Retina (tissue), 1 donor: ENCODE results near the gene GFAP.
"Not testable (repeated sequence)": the region's sequence is repeated elsewhere in the genome, so short reads cannot be mapped to it uniquely, and the experiment has no call there.

Experiments
- DNase-seq: peaks from one replicate; pipeline ENCODE4 v3.0.0-alpha.2; 2016

GFAP gene

GRCh38 chr17:44915321-44915726 is at the start of gene GFAP:
Gene GFAP, minus strand, starts transcription at chr17:44915500. Its CDS starts 14 bp downstream, at chr17:44915486.
- DNase-seq = no peak

DNA sequence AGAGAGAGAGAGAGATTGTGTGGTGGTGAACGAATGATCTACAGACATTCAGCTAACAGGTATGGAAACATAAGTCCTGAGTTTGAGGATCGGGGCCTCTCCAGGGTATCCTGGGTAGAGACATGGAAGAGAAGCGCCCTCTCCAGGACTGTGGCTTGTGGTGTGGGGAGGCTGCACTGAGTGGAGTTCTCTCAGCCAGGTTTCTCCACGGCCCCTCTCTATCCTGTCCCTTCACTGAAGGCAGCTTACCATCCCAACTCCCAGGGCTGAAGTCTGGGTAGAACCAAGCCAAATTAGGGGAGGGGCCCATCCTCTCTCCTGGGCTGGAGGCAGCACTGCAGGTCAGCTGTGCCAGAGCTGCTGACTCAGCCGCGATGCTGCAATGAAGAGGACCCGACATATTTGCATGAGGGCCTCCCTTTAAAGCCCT is 46.6 kb upstream of the GFAP start:
- no peak for DNase-seq

GRCh38 chr17:44960691-44961090 is 45.4 kb upstream of the GFAP start:
- DNase-seq = no peak

- DNase-seq = no peak
These were observed 44.7 kb upstream of the GFAP start for GRCh38 chr17:44959821-44960531.

DNA sequence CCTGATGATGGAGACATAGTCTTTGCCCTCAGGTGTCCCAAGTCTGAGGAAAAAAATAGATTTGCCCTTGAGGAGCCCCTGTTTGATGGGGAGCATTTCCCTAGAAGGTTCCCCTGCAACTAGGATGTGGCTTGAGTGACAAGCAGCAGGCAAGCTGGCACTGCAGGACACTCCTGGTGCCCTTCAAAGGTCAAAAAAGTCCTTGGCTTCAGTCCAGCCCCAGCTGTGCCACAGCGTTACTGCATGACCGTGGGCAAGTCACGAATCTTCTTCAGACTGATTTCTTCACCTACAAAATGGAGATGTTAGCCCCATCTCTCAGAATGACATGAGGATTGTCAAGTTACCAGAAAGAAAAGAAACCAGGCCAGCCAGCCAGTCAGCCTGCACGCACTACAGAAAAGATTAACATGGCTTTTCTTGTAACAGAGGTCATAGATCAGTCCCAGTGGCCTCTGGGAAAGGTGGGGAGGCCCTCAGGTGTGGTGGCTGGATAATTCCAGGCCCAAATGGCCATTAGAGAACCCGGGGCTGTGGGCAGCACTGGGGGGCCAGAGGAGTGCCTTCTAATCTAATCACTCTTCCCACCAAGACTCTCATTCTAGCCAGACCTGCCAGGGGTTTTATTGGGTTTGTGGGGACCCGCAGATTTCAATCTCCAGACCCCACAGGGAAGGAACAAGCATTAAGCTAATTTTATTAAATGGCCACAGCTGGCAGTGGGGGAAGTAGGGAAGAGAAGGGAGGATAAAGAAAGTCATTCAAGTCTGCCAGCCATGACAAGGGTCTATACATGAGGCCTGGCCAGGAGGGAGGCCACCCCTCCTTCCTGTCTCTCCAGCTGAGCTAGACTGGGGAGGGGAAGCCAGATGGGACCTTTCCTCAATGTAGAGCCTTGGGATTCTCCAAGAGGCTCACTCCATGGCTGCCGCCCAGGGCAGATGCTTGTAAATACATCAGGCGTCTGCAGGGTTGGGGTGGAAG is 42.0 kb upstream of the GFAP start:
- no peak for DNase-seq

GRCh38 chr17:44955674-44956425 is 40.5 kb upstream of the GFAP start:
- no peak for DNase-seq

DNA sequence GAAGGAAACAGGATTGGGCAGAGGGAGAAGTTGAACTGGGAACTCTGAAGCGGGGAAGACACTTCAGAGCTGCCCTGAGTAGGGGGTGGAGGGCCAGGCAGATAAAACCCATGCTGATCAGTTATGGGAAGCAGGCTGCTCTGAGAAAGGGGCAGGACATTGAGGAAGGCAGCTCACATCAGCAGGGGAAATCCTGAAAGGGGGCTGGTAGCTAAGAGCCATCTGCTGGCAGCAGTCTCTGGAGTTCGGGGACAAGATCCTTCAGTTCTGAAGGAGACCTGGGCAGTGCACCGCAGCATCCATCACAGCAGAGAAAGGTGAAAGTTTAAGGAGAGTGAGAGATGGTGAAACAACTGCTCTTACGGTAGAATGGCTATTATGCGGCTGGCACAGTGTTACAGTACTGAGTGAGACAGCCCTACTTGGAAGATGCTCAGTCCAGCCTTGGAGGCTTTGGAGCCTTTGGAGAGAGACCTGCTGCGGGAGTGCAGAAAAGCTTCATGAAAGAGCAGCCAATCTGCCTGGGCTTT is 37.7 kb upstream of the GFAP start:
- DNase-seq = no peak

DNA sequence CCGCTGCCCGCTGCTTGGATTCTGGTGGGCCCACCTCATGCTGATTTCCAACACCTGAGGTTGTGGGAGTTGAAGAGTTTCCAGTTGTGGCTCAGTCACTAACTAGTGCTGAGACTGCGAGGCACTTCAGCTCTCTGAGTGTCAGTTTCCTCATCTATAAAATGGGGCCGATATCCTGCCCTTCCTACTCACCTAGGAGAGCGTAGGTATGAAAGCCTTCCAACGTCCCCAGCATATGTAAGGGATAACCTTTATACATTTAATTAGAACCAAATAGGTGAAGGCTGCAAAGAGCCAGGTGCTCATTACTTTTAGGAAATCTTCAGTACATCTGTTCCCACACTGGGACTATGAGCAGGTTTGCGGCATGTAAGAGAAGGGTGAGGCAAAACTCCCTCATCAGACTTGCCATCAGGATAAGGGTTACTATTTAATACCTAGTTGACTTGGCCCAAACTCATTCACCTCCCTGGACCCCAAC is 33.1 kb upstream of the GFAP start:
- DNase-seq = no peak

DNA sequence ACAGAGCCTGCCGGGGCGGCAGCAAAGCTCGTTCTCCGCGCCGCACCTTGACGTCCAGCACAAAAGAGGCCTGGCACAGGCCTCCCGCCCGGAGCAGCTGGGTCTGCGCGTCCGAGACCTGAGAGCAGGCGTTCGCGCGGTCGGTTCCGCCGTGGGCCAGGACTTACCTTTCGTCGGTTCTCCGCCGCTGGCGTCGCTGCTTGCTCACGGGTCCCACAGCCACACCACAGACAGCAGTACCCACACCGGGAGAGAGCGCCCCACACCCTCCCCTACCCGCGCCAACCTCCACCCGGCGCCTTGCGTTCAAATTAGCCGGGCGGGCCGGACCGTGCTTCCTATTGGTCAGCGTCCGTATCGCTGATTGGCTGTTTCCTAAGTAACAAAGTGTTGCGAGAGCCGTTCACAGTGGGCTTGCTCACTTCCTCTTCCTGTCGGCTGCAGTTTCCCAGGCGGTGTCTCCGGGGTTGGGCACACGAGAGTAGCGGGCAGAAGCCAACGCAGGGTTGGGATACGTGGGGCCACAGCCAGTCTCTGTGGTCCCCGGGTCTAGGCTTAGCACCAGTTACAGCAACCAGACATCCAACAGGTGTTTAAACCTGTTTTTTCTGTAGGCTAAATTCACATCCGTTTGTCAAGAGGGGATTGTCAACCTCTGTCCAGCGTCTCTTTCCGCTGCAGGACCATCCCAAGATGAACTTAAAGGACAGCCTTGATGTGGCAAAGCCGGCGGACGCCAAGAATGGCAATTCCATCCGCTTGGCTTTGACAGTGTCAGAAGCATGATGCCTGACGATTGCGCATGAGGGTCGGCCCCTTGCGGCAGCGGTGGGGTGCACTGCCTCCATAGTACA is 32.4 kb upstream of the GFAP start, which contains the start of gene KIF18B:
Gene KIF18B, minus strand, starts transcription at position 313 of the 854 bp plus-strand sequence. CDS start 11,429 bp downstream, outside the sequence.
- peak; percentile 93 for DNase-seq

DNA sequence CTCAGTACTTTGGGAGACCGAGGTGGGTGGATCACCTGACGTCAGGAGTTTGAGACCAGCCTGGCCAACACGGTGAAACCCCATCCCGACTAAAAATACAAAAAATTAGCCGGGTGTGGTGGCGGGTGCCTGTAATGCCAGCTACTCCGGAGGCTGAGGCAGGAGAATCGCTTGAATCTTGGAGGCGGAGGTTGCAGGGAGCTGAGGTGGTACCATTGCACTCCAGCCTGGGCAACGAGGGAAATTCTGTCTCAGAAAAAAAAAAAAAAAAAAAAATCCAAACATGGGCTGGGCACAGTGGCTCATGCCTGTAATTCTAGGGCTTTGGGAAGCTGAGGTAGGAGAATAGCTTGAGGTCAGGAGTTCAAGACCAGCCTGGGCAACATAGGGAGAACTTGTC is 30.4 kb upstream of the GFAP start:
- DNase-seq = not testable (repeated sequence)

DNA sequence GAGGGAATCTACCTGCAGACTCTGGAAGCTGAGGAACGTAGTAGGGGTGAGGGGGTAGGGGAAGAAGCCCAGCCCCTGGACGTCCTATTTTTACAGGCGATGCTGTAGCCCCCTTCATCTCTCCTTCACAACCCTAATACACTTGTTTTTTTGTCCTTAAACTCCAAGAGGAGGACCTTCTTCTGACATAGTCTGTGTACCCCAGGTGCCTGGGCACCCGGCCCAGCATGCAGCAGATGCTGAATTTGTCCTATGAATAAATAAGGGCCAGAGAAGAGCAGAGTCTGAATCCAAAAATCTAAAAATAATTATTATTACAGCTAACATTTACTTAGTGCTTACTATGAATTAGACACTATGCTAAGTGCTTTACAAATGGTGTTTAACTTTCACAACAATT is 27.2 kb upstream of the GFAP start:
- no peak for DNase-seq

GRCh38 chr17:44941712-44942331 is 26.5 kb upstream of the GFAP start:
- DNase-seq = no peak

GRCh38 chr17:44940768-44941167 is 25.5 kb upstream of the GFAP start:
- no peak for DNase-seq

- no peak for DNase-seq
These were observed 25.0 kb upstream of the GFAP start for GRCh38 chr17:44940317-44940716.

DNA sequence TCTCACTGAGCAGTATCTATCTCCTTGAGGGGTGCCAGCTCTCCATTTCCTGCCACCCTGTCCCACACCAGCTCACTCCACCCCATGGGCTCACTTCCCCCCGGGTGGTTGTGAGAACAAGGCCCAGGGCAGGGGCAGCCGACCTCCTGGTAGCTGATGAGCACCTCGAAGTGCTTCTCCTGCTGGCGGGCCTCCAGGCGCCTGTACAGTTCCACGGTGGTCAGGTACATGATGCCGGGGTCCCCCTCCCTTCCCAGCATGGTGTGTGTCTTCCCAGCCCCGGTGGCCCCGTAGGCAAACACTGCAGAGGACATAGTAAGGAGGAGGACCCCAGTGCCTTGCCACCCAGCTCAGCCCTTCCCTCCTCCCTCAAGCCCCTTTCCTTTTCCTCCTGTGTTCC is 19.8 kb upstream of the GFAP start:
- DNase-seq = no peak

GRCh38 chr17:44934745-44935105 is 19.4 kb upstream of the GFAP start:
- no peak for DNase-seq

- DNase-seq = no peak
These were observed 18.8 kb upstream of the GFAP start for GRCh38 chr17:44933824-44934744.

DNA sequence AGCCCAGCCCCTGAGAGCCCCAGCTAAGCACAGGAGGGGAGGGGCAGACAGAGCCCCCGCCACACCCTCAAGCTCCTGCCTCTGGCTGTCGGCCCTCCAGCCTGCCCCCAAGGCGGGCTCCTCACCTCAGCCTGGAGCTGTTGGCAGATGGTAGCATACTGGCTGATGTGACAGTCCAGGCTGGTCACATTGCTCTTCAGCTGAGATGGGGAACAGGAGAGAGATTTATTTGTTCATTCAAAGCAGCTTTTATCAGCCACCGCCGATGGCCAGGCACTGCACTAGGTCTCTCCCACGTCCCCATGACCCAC is 17.4 kb upstream of the GFAP start:
- DNase-seq = no peak

DNA sequence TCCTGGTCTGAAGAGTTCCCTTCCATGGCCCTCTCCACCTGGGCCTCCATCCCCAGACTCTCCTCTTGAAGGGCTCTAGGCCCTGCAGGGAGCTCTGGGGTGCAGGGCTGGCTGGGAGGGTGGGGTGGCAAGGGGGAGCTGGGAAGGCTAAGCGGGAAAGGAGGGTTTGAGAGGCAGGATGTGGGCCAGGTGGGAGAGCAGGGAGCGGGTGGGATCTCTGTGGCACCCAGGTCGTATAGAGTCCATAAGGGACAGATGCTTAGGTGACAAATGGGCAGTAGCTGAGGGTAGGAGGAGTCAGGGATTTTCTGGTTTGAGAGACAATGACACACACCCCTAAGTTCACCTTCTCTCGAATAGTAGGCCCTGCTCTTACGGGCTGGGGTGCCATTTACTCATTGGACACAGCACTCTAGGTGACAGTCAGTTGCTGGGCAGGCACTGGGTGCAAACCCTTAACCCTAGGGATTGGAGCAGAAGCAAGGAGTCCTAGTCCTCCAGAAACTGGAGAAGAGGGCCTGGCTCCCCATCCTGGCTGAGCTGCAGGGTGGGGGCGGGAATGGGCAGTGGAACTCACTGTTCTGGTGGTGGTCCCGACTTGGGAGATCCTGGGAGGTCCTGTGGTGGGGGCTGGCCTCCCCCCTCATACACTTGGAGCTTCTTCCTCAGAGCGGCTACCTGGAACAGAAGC is 16.9 kb upstream of the GFAP start:
- DNase-seq = no peak

GRCh38 chr17:44931376-44931775 is 16.1 kb upstream of the GFAP start:
- no peak for DNase-seq
